OCI-M2 (cell line): Measurements from ENCODE around the gene RFX8.

Source experiments
- DNase-seq: peaks from one replicate; lab custom pipeline; 2025; ENCODE audit not compliant: unreplicated experiment; lab: John Stamatoyannopoulos, UW

Gene RFX8

GRCh38 chr2:101415220-101415619, 59.7 kb downstream of the RFX8 start:
- DNase-seq = no peak

- no peak for DNase-seq
Measured at GRCh38 chr2:101412092-101412694, 62.7 kb downstream of the RFX8 start.

- no peak for DNase-seq
Measured at GRCh38 chr2:101410746-101411145, 64.2 kb downstream of the RFX8 start.

- no peak for DNase-seq
Measured at GRCh38 chr2:101410114-101410513, 64.8 kb downstream of the RFX8 start.

- no peak for DNase-seq
Measured at GRCh38 chr2:101409699-101410098, 65.2 kb downstream of the RFX8 start.

- no peak for DNase-seq
Measured at GRCh38 chr2:101408925-101409324, 66.0 kb downstream of the RFX8 start.

- DNase-seq = no peak
Measured at GRCh38 chr2:101405351-101405899, 69.5 kb downstream of the RFX8 start.

- no peak for DNase-seq
Measured at GRCh38 chr2:101403745-101404144, 71.2 kb downstream of the RFX8 start.

GRCh38 chr2:101402630-101403029, 72.3 kb downstream of the RFX8 start:
- no peak for DNase-seq

GRCh38 chr2:101401906-101402305, 73.0 kb downstream of the RFX8 start:
- no peak for DNase-seq

- DNase-seq = no peak
Measured at GRCh38 chr2:101401326-101401665, 73.6 kb downstream of the RFX8 start.

GRCh38 chr2:101400506-101401325, 74.2 kb downstream of the RFX8 start:
- no peak for DNase-seq

- no peak for DNase-seq
Measured at GRCh38 chr2:101400048-101400447, 74.9 kb downstream of the RFX8 start.

GRCh38 chr2:101399021-101399799, 75.7 kb downstream of the RFX8 start:
- DNase-seq = no peak

GRCh38 chr2:101398116-101398821, 76.6 kb downstream of the RFX8 start:
- no peak for DNase-seq

GRCh38 chr2:101396316-101396717, 78.6 kb downstream of the RFX8 start:
- DNase-seq = no peak

- no peak for DNase-seq
Measured at GRCh38 chr2:101395545-101396315, 79.2 kb downstream of the RFX8 start.

GRCh38 chr2:101388232-101388631, 86.7 kb downstream of the RFX8 start:
- DNase-seq = no peak

- DNase-seq = no peak
Measured at GRCh38 chr2:101387151-101387834, 87.6 kb downstream of the RFX8 start, which contains the start of gene CREG2. Gene CREG2 (minus strand): TSS chr2:101387503. CDS start chr2:101387457, 46 bp downstream.
